Stimulated activated CD8-positive, alpha-beta memory T cell treated with anti-CD3 and anti-CD28 coated beads, Interleukin-2, amount 100 ng/mL, for 1 hour (primary cell): Measurements from ENCODE around the gene UGT1A6.
"Not testable (repeated sequence)": the region's sequence is repeated elsewhere in the genome, so short reads cannot be mapped to it uniquely, and the experiment has no call there.

Experiments used
- DNase-seq, 2 donors: peaks; one replicate each; pipeline ENCODE4 v3.0.0-alpha.2; 2020; ENCODE audit warnings: low read depth in 2 of 2

The UGT1A6 gene

DNA sequence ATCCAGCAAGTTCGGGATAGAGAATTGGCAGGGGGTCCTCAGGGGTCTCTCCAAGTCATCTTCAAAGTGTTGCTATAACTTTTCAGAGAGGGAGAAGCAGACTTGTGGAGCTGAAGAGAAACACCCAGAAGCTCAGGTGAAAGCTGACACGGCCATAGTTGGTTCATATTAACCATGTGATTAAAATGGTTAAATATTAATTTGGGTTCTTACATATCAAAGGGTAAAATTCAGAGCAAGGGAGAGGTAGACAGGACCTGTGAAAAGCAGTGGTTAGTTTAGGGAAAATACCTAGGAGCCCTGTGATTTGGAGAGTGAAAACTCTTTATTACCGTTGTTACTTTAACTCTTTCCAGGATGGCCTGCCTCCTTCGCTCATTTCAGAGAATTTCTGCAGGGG lies at the start of gene UGT1A6:
Gene UGT1A6, plus strand, starts transcription at position 243 of the 400 bp plus-strand sequence. Its CDS starts 115 bp downstream, at position 358.
- no peak for DNase-seq

DNA sequence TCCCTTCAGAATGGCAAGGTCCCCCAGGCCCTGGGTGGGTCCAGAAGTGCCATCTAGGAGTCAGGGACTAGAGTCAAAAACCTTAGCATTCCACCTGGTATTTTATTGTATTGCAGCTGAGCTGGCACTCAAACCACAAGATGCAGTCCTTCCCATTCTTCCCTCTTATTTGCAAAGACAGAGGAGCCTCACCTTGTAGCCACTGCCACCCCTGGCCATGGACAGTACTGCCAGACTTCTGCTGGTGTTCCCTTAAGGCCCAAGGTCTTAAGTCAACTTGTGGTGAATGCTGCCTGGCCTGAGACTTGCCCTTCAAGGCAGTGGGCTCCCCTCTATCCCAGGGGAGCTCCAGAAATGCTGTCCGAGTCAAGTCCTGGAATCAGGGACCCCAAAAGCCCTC lies 49.6 kb upstream of the UGT1A6 start:
- no peak for DNase-seq

DNA sequence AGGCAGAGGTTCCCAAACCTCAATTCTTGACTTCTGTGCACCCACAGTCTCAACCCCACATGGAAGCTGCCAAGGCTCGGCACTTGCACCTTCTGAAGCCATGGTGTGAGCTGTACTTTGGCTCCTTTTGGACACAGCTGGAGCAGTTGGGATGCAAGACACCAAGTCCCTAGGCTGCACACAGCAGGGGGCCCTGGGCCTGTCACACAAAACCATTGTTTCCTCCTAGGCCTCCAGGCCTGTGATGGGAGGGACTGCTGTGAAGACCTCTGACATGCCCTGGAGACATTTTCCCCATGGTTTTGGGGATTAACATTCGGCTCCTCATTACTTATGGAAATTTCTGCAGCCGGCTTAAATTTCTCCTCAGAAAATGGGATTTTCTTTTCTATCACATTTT lies 46.7 kb upstream of the UGT1A6 start:
- not testable (repeated sequence) for DNase-seq

DNA sequence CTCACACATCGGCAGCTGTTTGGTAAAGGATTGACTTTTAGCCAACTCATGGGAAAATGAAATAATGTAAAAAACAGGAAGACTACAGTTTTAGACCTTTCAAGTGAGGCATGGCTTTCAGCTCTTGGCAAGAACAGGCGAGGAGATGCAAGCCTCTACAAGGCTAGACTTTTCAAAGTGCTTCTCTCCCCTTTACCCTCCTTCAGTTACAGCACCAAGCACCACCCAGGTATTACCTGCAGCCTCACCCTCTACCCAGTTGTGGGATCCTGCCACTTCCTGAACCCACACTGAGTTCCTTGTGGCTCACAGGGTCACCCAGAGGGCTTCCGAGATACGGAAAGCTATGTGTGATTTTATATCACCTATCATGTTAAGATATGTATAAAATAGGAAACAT lies 41.7 kb upstream of the UGT1A6 start:
- no peak for DNase-seq

DNA sequence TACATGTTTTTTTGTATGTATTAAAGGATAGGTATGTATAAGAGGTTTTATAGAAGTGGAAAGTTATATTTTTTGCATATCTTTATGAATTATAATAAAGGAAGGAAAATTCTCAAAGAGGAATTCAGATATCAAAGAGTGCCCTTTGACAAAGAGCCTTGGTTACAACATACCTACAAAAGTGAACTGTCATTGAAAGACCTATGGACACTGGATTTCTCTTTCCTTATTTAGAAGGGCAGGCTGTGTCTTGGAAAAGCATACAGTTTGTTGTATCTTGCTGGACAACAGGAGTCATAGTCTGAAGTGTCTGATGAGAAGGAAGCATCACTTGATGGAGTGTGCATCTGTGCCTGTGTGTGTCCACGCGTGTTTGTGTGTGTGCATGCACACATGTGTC lies 41.3 kb upstream of the UGT1A6 start:
- DNase-seq = no peak

DNA sequence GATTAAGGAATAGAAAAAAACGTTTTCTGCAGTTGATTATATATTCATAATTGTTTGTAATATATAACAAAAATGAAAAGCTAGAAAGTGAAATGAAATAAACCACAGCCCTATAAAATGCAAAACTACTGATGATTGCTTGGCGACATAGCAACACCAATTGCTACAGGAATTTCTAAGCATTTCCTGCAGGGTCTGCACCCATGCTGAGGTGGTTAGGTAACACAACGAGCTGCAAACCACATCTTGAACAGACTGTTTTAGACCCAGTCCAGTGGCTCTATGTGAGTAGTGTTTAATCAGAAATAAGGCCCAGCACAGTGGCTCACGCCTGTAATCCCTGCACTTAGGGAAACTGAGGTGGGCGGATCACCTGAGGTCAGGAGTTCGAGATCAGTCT lies 38.2 kb upstream of the UGT1A6 start:
- DNase-seq = no peak

DNA sequence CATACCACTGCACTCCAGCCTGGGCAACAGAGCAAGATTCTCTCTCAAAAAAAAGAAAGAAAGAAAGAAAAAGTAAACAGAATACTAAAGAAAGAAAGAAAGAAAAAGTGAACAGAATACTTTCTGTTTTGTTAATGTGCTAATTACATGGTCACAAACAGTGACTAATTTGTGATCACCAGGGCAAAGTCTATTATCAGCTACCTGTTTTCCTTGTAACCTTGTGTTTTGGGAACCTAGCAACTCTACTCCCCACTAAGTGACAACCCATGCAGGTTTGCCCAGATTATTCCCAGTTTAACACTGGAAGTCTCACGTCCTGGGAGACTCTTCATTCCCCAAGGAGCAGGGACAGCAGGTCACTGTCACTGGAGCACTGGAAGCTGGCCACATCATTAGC lies 37.6 kb upstream of the UGT1A6 start:
- no peak for DNase-seq

DNA sequence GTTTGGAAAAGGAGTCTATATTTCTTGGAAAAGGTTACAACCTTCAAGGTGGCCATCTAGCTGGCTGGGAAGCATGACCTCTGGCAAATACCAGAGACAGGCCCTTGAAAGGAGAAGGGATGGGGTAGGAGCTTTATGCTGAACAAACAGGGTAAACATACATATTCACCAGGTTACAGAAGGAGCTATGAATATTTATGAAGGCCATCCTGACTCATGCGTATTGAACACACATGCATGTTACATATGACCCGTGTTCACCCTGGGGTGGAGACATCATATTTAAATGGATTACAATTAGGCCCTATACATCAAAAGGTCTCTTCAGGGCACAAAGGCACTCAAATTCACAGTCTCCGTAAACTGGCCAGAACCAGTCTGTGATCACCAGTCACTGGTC lies 36.7 kb upstream of the UGT1A6 start:
- DNase-seq = not testable (repeated sequence)

DNA sequence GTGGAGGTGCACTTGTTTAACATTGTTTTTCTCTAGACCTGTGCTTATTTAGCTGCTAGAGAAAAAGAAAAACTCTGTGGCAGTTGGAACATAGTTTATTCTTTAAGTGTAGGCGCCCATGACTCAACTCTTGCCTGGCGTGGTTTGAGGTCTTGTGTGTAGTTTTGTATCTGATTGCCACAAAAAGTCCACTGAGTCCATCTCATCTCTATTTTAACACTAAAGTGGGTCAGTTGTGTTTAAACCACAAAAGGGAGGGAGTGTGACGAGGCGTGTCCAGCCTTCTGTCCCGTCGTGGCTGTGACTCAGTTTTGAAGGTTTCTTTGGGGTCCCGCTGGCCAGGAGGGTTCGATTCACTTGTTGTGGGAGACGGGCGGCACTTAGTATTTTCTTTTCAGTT lies 36.2 kb upstream of the UGT1A6 start:
- no peak for DNase-seq

DNA sequence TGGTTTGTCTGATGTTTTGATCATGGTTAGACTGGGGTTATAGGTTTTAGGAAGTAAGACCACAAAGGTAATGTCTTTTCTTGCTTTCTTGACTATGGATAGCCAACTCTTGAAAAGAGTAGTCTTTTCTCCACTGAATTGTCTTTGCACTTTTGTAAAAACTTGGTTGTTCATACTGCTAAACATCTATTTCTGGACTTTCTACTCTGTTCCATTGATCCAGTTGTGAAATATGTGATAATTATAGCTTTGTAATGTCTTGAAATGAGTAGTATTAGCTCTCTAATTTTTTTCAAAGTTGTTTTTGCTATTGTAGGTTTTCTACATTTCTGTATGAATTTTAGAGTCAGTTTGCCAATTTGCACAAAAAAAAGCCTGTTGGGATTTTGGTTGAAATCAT lies 34.1 kb upstream of the UGT1A6 start:
- DNase-seq = no peak

DNA sequence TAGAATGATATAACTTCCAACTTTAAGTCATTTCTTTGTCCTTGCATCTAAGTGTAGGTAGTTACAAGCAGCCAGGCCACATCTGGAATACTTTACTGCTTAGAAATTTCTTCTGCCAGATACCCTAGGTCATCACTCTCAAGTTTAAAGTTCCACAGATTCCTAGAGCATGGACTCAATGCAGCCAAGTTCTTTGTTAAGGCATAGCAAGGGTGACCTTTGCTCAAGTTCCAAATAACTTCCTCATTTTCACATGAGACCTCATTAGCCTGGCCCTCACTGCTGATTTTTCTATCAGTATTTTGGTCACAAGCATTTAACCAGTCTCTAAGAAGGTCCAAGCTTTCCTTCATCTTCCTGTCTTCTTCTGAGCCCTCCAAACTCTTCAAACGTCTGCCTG lies 28.8 kb upstream of the UGT1A6 start:
- no peak for DNase-seq

DNA sequence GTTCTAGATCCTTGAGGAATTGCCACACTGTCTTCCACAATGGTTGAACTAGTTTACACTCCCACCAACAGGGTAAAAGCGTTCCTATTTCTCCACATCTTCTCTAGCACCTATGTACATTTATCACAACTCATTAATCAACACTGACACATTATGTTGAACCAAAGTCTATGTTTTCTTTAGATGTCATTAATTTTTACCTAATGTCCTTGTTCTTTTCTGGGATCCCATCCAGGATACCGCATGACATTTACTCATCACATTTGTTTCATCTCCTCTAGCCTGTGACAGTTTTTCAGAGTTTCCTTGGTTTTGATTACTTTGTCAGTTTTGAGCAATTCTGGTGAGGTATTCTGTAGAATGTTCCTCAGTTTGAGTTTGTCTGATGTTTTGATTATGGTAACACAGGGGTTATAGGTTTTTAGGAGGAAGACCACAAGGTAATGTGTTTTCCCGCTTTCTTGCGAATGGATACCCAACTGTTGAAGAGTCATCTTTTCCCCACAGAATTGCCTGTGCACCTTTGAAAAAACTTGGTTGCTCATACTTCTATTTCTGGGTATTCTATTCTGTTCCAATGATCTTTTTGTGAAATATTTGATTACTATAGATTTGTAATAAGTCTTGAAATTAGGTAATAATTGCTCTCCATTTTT lies 24.0 kb upstream of the UGT1A6 start:
- no peak for DNase-seq

DNA sequence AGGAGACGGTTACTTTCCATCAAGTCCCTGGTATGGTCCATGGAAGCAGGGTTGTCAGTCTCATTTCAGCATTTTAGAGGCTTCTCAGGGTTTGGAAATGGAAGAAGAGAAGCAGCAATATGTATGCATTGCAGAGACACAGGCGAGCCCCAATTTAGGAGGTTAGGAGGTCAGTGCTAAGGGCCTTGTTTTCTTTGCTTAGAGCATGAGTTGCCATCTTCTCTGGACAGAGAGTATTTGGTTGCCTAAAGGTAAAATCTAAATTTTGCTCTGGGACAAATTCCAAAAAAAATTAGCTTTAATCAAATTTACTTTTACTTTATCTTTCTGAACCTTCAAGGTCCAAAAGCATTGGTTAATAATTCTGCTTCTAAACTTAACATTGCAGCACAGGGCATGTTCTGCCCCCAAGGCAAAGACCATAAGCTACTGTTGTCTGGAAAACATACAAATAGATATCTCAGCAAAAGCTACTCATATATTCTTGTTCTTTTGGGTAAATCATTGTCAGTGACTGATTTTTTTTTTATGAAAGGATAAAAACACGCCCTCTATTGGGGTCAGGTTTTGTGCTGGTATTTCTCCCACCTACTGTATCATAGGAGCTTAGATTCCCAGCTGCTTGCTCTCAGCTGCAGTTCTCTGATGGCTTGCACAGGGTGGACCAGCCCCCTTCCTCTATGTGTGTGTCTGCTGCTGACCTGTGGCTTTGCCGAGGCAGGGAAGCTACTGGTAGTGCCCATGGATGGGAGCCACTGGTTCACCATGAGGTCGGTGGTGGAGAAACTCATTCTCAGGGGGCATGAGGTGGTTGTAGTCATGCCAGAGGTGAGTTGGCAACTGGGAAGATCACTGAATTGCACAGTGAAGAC lies 21.2 kb upstream of the UGT1A6 start, which contains the start of gene UGT1A9:
Gene UGT1A9, plus strand, starts transcription at position 609 of the 872 bp plus-strand sequence. Its CDS starts 37 bp downstream, at position 646.
- no peak for DNase-seq

DNA sequence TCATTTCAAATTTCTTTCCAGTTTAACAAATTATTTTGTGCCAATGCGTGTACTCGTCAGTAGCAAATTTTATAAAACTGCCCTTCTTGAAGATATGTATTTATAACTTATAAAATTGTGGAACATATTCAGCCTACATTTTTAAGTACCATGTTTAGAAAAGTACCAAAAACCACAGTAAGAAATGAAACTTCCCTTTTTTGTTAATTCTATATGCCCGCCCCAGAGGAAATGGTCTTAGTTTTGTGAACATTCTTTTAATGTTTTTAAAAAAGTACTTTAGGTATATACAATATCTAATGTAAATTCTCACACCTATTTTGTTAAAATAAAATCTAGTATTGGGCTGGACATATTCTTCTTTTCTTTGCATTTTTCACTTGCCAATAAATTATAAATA lies 19.8 kb upstream of the UGT1A6 start:
- no peak for DNase-seq

DNA sequence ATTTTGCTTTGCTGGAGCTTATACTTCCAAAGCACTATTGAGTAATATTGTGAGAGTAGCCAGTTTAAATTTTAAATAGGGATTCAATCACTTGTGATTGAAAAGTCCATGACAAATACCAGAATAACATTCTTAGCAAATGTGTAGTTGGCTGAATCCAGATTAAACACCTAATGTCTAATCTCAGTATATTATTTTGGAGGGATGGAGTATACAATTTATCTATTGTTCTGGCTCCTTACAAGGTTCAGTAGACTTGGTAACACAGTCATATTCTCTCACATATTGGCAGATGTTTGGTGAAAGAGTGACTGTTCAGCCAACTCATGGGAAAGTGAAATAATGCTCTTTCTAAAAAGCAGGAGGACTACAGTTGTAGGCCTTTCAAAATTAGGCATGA lies 18.8 kb upstream of the UGT1A6 start:
- no peak for DNase-seq

DNA sequence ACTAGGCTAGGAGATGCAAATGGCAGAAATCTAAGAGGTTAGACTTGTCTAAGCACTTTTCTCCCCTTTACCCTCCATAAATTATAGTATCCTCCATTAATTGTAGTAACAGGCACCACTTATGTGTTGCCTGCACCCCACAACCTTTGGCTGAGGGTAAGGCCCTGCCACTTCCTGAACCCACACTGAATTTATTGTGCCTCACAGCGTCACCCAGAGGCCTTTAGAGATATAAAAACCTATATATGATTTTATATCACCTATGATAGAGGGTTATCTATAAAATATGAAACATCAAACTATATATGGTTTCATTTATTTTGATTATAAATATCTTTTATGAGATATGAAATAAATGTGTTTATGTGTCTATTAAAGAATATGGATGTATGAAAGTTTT lies 18.4 kb upstream of the UGT1A6 start:
- no peak for DNase-seq

DNA sequence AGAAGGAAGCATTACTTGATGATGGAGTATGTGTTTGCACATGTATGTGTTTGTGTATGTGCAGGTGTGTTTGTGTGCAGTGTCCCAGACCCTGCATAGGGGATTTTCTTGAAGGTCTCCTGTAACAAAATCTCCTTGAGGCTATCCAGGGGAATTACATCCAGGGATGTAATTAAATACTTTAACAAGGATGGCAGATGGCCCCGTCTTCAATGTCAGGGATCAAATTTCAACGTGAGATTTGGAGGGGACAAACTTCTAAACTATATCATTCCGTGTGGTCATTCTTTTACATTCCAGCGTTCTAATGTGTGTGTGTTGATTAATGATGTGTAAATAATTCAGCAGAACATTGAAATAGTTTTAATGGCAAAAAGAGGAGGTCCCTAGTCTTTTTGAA lies 17.7 kb upstream of the UGT1A6 start:
- DNase-seq = no peak

DNA sequence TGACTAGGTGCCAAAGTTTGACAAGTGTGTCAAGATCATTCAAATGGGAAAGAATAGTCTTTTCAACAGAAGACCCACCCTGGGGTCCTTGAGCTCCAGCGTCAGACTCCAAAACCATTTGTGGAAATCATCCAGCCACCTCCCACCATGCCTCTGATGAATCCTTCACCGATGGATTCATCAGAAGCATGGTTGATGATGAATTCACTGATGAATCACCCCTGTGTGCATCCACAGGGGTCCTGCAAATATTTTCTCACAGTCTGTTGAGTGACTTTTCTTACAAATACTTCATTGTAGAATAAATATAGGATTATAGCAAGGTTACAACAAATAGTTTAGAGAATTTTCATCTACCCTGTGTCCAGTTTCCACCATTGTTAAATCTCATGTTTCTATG lies 16.6 kb upstream of the UGT1A6 start:
- DNase-seq = no peak

DNA sequence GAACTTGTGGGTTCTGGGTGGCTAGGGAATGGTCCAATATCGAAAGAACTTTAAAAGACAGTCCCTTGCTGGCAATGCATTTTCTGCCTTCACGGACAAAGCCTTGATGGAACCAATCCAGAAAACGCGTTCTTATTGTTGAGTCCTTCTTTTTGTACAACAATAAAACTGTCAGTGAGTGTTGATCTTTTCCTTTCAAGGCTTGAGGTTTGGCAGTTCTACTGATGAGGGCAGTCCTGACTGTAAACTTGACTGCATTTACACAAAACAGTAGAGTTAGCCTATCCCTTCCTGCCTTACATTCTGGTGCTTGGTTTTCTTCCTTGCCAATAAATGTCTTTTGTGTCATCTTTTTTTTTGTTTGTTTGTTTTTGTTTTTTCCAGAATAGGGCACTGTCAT lies 13.5 kb upstream of the UGT1A6 start:
- no peak for DNase-seq

DNA sequence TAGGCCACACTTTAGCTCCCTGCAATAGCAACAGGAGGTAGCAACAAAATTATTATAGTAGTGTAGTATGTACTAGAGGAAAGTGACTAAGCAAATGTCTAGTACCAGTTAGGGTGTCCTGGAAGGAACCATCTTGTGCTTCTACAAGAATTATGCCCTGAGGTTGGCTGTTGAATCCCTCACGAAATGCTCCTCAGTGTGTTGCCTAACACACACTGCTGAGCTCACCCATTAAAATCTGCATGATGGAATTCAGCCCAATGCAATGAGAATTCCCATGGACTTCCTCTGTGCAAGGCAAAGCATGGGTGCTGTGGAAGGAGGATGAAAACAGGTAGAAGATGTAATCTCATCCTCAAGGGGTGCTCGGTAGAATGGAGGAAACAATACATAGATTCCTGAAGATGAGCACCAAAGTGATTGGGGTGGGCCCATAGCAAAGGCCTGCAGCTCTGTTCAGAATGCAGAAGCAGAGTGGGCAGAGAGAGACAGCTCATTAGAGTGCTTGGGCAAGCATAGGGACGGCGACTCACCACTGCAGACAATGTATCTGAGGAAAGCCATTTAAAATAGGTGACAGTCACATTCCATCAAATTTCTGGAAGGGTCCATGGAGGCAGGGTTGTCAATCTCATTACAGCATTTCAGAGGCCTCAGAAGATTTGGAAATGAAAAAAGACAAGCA lies 12.2 kb upstream of the UGT1A6 start:
- no peak for DNase-seq

DNA sequence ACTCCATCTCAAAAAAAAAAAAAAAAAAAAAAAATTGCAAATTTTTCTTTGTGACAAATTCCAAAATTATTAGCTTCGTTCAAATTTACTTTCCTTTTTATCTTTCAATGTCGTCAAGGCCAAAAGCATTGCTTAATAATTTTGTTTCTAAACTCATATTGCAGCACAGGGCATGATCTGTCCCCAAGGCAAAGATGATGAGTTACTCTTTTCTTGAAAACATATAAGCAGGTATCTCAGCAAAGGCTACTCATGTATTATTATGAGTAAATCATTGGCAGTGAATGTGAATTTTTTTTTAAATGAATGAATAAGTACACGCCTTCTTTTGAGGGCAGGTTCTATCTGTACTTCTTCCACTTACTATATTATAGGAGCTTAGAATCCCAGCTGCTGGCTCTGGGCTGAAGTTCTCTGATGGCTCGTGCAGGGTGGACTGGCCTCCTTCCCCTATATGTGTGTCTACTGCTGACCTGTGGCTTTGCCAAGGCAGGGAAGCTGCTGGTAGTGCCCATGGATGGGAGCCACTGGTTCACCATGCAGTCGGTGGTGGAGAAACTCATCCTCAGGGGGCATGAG lies 11.1 kb upstream of the UGT1A6 start, which contains the start of gene UGT1A7:
Gene UGT1A7, plus strand, starts transcription at position 381 of the 579 bp plus-strand sequence. Its CDS starts 37 bp downstream, at position 418.
- DNase-seq = no peak

DNA sequence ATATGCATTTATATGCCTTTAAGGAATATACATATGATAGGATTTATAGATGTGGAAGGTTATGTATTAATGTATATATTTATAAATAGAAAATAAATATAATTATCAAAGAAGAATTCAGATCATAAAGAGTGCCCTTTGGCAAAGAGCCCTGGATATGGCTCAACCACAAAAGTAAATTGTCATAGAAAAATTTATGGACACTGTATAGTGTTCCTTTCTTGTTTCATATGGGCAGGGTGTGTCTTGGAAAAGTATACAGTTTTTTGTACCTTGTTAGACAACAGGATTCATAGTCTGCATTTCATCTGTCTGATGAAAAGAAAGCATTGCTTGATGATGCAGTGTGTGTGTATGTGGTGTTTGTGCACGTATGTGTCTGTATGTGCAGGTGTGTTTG lies 8.1 kb upstream of the UGT1A6 start:
- no peak for DNase-seq
